T-helper 2 cell treated with Interferon-gamma antibody and Interleukin-4, amounts not matched to agents 100 ng/mL and 5 ng/mL, for 36 hours (primary cell): ENCODE data around the gene TIGD3. TPM values are rescaled to one million over a fixed set of nuclear protein-coding genes. Genes with fewer than 3 reads are reported as not detected.

Source experiments
- intact Hi-C: fragments of 100-400 bp; cut with micrococcal nuclease; formaldehyde crosslinking; loops from one replicate; pipeline ENCODE4 v1.15.1; 2023
- total RNA-seq: library from RNA; stranded (reverse); gene quantifications from 2 replicates; pipeline ENCODE4 v1.2.3, GENCODE V29; 2022

The TIGD3 gene
- total RNA-seq, 1 donor from 2014 or later = 1.2 TPM

DNA sequence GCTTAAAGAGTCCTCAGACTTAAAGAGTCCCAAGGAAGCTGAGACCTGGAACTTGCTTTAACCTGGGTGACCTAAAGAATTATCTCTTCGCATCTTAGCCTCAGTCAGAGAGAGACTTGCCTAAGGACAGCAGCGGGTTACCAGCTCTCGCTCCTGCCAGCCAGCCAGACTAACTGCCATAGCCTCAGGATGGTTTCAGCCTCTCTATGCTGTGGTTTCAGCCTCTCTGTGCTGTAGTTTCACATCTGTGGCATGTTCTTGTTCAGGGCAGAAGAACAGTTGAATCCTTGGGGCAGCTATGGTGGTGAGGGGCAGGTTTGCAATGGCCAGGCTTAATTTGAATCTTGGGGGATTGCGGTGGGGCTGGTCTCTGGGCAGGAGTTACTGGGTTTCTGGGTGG is 34.2 kb downstream of the TIGD3 start:
- intact Hi-C loops = no loop called here

DNA sequence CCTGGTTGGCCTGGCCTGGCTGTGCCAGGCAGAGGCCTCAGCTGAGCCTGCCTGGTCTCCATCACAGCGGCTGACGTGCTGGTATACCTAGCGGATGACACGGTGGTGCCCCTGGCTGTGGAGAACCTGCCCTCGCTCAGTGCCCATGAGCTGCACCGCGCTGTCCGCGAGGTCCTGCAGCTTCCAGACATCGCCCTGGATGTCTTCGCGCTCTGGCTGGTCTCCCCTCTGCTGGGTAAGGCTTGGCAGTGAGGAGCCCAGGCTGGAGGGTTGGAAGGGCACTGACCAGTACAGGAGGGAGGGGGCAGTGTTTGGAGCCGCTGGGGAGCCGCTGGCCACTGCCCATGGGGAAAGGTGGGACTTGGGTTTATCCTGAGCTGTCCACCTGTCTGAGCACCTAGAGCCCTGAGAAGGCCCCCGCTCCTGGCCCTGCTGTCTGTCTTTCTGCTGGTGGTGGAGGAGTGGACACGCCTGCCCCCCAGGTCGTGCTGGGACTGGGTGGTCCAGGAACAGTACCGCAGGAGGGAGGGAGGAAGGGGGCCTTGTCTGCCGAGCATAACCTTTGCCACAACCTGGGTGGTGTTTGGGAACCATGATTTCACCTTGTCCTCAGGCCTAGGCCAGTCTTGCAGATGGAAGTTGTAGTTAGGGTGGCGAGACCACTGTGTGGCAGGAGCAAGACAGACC is 34.9 kb downstream of the TIGD3 start:
- intact Hi-C loops = no loop called here

DNA sequence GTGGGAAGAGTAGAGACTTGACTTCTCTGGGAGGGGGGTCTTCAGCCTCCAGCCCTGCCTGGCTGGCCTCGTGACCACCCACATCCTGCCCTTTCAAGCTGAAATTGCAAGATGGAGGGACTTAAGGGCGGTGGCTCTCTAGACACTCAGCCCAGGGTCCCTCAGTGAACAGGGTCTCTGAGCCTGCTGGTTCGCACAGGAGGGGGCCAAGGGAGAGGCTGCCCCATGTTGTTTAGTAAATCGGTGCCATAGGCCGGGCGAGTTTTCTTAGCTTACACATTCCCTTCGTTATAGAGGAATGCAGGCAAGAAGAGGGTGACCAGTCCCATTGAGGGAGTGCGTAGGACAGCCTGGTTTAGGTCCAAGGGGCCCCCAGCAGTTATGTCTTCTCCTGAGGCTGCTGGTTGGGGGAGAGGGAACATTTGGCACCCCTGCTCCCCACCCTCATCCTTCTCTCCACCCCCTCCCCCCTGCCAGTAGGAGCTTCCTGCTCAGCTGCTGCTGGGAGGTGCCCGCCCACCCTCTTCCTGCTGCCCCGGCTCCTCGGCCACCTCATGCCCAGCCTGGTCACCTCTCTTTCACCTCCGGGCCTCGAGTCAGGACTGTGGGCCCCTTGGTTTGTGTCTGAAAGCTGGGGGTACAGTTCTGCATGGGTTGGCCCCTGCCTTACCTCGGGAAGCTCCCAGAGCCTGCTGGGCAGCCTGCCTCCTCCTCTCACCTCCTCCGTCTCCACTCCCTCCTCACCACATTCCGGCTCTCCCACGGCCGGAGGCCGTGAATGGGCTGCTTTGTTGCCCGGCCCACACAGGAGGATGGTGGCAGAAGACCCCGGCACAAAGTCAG is 35.8 kb downstream of the TIGD3 start:
- intact Hi-C loops = no loop called here

DNA sequence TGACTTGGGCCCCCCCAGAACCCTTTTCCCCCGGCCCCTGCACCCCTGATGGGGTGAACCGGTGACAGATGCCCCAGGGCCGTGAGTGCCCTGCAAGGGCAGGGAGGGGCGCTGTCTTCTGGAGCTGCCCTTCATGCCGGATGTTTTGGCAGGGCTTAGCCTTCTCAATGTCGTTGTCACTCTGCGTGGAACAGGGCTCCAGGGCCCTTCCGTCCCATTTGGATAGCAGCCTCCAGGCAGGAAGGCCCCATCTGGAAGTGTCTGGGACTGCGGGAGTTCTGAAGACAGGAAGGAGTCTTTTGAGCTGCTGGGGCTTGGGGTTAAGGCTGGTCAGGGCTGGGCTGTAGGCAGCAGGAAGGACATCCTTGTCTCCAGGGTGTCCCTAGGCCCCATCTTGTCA is 36.4 kb downstream of the TIGD3 start:
- intact Hi-C loops = no loop called here

DNA sequence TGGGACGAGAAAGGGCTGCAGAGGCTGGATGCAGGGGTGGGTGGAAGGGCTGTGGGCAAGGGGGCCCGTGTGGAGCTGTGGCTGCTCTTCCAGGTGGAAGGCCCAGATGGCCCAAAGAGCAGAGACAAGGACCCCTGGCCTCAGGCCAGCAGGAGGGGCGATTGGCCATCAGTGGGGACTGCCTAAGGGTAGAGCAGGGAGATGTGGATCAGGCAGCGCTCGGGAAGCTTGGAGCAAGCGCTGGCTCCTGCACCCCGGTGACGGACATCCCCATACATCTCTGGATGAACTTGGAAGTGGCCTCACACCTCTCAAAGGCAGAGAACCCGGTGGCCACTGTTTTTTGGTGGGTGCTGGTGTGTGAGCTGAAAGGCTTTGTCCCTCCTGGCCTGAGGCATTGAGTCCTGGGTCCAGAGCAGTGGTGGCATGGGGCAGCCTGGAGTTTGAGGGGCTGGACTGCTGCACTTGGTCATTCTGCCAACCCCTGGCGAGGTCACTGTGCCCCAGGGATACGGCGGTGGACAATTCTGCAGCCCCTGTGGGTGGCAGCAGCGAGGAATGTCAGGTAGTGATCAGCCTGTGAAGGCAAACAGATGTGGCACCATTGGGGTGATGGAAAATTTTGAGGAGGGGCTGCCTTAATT is 37.8 kb downstream of the TIGD3 start:
- intact Hi-C loops = no loop called here

DNA sequence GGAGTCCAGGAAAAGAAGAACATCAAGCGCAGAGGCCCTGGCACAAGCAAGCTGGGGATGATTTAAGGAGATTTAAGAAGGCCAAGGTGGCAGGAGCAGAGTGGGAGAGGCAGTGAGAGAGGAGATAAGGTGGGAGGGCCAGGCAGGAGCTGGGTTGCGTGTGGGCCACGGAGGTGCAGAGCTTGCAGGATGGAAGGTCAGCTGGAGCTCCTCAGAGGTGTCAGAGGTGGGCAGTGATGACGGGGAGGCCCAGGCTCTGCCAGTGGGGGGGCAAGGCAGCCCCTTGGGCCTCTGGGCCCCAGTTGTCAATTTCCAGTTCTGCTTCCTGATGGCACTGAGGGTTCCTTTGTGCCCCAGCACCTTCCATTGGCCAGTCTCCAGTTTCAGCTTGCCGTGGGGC is 38.3 kb downstream of the TIGD3 start:
- intact Hi-C loops = no loop called here

DNA sequence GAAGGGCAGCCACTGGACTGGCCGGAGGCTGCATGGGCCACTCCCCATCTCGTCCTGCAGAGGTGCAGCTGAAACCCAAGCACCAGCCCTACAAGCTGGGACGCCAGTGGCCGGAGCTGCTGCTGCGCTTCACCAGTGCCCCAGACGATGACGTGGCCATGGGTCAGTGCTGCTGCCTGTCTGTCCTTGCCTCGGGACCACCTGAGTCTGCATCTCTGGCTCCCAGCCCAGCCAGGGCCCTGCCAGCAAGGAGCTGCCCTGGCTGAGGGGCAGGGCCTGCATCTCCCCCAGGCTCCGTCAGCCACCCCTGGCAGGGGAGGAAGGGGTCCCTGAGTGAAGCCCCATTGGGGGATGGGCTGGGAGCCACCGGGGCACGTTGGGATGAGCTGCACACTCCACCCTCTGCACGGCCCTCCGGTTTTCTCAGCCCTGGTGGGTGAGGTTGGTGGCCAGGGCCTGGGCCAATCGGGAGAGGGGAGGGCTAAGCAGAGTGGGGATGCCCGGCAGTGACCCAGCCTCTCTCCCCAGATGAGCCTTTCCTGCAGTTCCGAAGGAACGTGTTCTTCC is 39.0 kb downstream of the TIGD3 start:
- intact Hi-C loops = no loop called here

DNA sequence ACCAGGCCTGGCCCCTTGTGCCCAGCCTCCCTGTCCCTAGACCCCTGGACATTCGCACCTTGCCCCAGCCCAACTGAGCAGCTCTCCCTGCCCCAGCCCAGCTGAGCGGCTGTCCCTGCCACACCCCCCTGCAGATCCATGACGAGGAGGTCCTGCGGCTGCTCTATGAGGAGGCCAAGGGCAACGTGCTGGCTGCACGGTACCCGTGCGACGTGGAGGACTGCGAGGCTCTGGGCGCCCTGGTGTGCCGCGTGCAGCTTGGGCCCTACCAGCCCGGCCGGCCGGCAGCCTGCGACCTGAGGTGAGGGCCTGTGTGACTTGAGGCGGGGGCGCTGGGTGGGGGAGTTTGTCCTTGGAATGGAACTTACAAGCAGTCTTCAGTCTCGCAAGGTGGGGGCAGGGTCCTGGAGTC is 39.6 kb downstream of the TIGD3 start:
- intact Hi-C loops = no loop called here

DNA sequence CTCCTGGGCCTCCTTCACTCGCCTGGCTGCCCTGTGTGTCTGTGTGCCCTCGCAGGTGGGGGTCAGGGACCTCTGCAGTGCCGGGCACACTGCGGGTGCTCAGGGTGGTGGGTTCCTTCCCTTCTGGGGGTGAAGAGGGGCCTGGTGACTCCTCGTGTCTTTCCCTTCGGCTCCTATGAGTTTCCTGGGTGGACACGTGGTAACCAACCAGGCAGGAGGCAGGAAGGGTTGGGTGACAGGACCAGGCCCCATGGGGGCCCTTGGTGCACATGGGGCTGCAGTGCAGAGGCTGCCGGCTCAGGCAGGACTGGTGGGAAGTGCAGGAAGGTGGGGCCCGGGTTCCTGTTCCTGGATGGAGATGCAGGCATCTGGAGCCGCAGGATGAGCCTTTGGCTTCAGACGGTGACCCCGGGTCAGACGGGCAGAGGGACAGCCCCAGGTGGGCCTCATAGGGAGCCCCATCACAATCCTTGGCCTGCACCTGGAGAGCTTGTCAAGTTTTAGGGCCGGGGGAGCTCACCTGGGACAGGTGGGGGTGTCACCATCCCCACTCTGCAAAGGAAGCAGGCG is 41.5 kb downstream of the TIGD3 start:
- intact Hi-C loops = no loop called here

DNA sequence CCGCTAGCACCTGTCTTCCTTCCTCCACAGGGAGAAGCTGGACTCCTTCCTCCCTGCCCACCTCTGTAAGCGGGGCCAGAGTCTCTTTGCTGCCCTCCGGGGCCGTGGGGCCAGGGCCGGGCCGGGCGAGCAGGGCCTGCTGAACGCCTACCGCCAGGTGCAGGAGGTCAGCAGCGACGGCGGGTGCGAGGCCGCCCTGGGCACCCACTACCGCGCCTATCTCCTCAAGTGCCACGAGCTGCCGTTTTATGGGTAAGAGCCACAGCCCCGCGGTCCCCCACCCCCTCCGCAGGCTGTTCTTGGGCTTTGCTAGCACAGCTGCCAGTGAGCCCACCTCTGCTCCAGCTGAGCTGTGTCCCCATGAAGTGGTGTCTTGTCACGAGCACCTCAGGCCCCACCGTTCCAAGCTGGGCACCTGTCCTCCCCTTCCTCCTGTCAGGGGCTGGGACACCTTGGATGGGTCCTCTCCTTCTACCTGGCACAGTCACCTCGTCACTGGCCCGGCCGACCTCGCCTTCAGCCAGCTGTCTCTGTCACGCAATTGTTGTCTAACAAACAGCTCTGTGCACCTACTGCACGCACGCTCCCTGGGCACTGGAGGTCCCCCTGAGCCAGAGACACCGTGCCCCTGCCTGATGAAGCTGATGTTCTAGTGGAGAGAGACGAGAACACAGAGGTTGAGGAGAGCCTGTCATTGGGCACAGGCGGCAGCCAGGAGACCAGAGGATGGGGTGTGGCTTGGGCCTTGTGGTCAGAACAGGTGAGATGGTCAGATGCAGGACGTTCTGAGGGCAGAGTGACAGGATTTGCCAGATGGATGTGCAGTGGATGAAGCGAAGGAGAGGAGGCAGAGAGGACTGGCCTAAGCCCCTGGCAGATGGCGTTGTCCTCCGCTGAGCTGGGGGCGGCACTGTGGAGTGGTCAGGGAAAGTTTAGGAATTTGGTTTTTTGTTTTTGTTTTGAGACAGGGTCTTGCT is 42.5 kb downstream of the TIGD3 start:
- intact Hi-C loops = no loop called here

DNA sequence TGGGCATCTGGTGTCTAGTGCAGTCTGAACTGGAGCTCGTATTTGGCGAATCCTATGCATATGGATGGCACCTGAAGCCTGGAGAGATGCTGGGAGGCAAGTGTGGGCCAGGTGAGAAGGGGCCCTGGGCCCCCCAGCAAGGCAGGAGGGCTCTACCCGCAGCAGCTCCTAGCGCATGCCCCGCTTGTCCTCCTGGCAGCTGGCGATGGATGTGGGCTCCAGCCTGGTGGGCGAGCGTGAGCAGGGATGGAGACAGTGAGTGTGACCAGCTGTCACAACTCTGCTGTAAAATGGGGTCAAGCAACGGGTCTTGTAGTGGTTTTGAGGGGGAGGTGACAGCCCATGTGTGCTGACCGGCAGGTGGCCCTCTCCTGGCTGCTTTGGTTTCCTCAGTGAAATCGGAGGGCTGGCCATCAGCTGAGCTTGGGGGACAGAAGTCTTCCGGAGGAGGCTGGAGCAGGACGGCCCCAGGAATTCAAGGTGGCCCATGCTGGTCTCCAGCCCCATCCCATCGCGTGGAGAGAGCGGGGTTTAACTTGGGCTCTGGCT is 43.9 kb downstream of the TIGD3 start:
- intact Hi-C loops = no loop called here

DNA sequence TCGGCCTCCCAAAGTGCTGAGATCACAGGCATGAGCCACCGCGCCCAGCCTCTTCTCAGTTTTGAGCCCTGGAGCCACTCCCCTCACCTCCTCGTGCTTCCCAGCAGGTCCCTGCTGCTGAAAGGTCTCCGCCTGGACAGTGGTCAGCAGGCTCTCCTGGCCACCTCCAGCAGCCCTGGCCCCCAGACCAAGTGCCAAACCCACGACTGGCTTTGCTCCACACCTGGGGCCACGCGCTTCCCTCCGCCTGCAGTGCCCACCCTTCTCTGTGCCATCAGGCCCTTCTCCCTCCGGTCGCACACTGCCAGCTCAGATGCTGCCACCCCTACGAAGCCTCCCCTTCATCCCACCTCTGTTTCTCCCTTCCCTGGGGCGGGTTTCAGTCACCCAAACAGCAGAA is 44.7 kb downstream of the TIGD3 start:
- intact Hi-C loops = no loop called here

DNA sequence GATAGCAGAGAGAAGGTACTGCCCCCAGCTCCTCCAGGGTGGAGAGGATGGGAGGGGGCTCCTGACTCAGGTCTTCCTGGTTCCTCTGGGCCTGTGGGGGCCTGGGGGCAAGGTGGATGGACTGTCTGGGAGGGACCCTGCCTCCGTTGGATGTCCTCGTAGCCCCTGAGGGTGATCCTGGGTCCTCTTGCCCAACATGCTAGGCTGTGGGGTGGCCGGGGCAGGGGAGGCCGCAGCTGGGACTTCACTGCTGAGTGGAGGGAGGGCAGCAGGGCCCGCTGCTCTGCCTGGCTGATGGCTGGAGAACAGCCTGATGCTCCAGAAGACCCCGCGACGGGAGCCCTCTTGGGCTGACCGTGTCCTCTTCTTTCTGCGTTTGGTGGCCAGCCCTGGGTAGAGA is 45.3 kb downstream of the TIGD3 start:
- intact Hi-C loops = no loop called here

DNA sequence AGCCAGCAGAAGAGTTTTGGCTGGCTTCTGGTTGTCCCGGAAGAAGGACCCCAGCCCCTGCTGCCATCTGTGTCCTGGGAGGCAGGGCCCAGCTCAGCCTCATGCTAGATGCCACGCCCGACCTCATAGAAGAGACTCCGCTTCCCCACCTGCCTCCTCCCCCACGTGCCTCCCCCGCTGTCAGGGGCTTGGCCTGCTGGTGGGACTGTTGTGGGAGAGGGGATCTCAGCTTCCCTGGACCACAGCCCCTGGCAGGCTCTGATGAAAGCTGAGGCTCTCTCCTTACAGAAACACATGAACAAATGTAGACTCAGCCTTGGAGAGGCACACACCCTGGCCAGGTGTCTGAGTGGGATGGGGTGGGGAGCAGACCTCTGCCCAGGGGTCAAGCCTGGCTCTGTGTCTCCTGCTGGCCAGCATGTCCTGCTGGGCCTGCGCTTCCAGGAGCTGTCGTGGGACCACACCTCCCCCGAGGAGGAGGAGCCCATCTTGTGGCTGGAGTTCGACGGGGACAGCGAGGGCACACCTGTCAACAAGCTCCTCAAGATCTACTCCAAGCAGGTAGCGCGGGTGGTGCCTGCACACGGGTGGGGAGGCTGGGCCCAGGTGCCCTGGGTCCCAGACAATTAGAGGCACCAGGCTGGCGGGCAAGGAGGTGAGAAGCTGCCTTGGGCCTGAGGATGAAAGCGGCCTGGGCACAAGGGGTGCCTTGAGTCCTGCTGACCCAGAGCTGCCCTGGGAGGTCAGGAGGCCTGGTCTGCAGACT is 45.9 kb downstream of the TIGD3 start:
- intact Hi-C loops = no loop called here

DNA sequence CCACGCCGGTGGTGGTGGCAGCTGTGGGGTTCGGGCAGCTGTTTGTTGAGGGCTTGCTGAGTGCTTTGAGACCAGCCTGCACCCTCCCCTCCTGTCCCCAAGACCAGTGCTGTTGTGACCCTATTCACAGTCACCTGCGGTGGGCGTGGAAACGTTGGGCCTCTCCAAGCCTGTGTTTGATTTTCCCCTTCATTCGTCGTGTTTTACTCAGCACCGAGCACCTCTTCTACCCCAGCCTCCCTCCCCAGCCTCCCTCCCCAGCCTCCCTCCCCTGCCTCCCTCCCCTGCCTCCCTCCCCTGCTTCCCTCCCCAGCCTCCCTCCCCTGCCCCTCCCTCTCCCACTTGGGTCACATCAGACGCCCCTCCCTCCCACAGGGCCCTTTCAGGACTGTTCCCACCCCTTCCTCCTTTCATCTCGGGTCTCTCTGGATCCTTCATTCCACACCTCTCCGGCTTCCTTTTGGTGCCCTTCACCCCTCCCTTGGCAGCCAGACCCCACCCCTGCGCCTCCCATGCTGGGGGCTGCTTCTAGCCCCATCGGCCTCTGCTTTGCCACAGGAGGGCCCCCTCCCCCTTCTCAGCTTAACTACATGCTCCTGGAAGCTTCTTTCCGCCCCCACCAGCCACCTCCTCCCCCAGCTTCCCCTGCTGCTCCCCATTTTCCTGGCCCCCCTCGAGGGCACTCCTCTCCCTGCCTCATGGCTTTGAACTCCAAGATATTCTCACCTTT is 46.7 kb downstream of the TIGD3 start:
- intact Hi-C loops = no loop called here

DNA sequence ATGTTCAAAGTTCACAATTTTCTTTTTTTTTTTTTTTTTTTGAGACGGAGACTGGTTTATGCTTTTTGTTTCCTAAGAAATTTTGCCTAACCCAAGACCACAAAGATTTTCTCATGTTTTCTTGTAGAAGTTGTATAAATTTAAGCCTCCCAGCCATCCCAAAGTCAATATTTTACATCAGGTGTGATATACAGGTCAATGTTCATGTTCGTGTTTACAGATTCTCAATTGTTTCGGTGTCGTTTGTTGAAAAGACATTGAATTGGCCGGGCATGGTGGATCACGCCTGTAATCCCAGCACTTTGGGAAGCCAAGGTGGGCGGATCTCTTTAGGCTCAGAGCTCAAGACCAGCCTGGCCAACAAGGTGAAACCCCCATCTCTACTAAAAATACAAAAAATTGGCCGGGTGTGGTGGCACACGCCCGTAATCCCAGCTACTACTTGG is 47.3 kb downstream of the TIGD3 start:
- intact Hi-C loops = no loop called here

DNA sequence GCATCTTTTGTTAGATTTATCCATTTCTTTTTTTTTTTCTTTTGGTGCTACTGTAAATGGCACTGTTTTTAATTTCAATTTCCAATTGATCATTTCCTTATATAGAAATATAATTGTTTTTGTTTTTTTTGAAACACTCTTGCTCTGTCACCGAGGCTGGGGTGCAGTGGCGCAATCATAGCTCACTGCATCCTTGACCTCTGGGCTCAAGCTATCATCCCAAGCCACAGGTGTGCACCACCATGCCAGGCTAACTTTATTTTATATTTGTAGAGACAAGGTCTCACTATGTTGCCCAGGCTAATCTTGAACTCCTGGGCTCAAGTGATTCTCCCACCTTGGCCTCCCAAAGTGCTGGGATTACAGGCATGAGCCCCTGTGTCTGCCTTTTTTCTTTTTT is 48.2 kb downstream of the TIGD3 start:
- intact Hi-C loops = no loop called here

DNA sequence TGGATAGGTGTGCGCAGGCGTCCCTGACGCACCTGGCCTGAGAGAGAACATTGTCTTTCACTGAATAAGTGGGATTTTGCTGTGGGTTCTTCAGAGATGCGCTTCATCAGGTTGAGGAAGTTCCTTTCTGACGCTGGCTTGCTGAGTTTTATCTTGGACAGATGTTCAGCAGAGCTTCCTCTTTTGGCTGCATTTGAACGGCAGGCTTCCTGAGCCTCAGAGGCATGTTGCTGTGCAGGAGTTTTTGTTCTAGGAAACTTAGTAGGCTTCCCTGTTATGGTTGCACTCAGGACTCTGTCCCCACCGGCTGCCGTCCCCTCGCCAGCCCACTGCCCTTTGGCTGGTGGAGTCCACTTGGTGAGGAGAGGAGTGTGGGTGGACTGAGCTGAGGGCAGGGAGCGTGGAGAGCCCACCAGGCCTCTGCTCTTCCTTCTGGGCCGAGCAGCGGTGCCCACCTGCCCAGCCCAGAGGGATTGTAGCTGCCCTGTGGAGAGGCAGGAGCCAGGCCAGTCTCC is 49.1 kb downstream of the TIGD3 start:
- intact Hi-C loops = no loop called here

DNA sequence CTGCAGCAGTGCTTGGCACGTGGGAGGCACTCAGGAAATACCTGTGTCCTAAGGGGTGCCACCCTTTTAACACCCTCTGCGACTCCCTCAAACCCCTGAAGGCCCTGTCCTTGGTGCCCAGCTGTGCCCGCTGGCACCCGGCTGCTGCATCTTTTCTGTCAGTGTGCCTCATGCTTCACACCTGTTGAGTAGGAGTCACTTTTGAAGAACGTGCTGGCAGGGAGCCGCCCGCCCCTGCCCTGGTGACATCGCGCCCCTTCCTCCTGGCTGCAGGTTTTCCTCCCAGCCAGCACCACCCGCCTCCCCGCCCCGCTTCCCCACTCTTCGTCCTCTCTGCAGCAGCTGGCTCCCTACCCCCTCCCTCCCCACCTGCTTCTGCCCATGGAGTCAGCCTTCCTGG is 49.7 kb downstream of the TIGD3 start:
- intact Hi-C loops = no loop called here
